ENCODE measurements around the gene NARS2.

DNA sequence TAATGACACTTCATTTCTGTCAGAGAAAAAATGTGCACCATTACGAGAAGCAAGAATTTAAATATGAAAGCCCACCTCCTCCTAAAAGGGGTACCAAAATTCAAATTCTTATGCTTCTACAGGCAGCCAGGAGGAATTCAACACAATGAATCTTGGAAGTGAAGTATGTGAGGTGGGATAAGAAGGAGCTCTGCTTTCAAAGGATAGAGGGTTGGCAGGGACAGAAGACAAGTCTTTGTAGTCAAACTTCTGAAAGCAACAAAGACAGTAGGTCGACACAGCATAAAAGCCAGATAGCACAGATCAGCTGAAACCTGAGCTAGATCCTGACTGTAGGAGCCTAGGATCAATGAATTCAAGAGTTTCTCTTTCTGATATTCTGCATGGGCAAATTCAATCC is 17.4 kb downstream of the NARS2 start:
- TF ChIP-seq, protein P1, sequence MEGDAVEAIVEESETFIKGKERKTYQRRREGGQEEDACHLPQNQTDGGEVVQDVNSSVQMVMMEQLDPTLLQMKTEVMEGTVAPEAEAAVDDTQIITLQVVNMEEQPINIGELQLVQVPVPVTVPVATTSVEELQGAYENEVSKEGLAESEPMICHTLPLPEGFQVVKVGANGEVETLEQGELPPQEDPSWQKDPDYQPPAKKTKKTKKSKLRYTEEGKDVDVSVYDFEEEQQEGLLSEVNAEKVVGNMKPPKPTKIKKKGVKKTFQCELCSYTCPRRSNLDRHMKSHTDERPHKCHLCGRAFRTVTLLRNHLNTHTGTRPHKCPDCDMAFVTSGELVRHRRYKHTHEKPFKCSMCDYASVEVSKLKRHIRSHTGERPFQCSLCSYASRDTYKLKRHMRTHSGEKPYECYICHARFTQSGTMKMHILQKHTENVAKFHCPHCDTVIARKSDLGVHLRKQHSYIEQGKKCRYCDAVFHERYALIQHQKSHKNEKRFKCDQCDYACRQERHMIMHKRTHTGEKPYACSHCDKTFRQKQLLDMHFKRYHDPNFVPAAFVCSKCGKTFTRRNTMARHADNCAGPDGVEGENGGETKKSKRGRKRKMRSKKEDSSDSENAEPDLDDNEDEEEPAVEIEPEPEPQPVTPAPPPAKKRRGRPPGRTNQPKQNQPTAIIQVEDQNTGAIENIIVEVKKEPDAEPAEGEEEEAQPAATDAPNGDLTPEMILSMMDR (IDR thresholded peaks at IDR 0.05): no peak
- TF ChIP-seq POLR2AphosphoS5 (IDR thresholded peaks at IDR 0.05): no peak
- TF ChIP-seq POLR2A (IDR thresholded peaks at IDR 0.05): no peak

Data from transverse colon (tissue), 4 donors.